HG02610 (cell line): ENCODE data around the gene SYNJ2.
"Not testable (repeated sequence)": the region's sequence is repeated elsewhere in the genome, so short reads cannot be mapped to it uniquely, and the experiment has no call there.

Source experiments
- ATAC-seq: cut with Tn5 transposase; IDR thresholded peaks from one replicate; pipeline ENCODE4 v1.9.1; 2021; ENCODE audit warnings: mild to moderate bottlenecking, moderate library complexity; ENCODE audit not compliant: unreplicated experiment

Gene SYNJ2

GRCh38 chr6:157954150-157955117 lies 27.2 kb upstream of the SYNJ2 start:
- ATAC-seq, result no peak

- ATAC-seq, result no peak
These were observed 26.0 kb upstream of the SYNJ2 start for GRCh38 chr6:157955675-157956074.

DNA sequence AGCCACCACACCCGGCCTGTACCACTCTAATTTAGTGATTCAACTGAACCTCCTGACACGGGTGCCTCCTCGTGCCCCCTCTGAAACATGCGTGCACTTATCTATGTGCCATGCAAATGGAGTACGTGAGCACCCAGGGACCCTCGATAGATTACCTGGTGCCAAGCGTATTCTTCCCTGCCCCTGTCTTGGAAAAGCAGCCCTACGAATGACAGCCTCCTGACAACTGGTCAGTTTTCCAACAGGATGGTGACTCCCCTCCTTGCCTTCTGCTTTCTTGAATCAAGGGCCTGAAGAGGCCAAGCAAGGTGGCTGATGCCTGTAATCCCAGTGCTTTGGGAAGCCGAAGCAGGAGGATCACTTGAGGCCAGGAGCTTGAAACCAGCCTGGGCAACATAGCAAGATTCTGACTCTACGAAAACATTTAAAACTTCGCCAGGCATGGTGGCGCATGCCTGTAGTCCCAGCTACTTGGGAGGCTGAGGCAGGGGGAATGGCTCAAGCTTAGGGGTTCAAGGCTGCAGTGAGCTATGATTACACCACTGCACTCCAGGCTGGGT lies 25.4 kb upstream of the SYNJ2 start:
- ATAC-seq, result no peak

DNA sequence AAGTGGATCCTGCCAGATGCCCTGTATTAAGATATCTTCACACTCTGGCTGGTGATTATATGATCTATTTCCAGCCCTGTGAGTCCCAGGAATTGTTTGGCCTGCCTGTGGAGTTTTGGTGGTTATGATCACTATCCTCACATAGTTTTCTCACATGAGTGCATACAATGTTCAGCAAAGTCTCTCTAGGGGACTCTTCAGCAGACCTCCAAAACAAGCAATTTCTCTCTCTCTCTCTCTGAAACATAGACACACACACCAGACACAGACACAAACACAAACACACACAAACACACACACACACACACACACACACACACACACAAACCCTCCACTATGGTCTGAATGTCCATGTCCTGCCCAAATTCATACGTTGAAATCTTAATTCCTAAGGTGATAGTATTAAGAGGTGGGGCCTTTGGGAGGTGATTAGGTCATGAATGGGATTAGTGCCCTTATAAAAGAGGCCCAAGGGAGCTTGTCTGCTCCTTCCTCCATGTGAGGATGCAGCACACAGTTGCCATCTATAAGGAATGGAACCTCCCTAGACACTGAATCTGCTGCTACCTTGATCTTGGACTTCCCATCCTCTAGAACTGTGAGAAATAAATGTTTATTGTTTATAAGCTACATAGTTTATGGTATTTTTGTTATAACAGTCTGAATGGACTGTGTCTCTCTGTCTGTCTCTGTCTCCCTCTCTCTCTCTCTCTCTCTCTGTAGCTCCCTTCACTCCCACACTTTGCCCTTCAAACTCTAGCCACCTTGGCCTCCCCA lies 22.0 kb upstream of the SYNJ2 start:
- ATAC-seq, result no peak

DNA sequence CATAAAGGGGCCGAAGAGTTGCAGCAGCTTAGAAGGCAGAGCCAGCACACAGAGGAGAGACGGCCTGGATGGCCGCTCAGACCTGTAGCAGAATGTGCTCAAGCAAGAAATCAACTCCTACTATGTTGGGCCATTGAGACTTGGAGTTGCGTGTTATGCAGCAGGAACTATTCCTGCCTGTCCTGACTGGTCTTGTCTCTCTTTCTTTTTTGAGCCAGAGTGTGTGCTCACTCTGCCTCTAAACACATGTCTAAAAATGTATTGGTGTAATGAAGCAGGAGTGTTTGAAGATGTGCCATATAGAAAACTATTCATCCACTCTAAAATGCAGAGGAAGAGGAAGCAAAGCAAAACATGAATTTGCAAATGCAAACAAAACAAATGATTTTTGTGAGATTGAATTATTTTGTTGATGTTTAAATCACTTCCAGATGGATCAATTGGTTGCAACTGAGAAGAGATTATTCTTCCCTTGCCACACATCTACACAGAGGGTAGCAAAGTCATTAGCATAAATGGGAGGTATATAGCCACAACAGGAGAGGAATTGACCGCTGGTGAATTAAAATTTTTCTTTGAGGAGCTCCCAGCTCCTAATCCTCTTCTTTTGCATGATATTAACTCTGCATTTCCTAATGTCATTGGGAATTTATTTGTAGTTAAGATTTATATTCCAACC lies 20.4 kb upstream of the SYNJ2 start:
- ATAC-seq, result no peak

DNA sequence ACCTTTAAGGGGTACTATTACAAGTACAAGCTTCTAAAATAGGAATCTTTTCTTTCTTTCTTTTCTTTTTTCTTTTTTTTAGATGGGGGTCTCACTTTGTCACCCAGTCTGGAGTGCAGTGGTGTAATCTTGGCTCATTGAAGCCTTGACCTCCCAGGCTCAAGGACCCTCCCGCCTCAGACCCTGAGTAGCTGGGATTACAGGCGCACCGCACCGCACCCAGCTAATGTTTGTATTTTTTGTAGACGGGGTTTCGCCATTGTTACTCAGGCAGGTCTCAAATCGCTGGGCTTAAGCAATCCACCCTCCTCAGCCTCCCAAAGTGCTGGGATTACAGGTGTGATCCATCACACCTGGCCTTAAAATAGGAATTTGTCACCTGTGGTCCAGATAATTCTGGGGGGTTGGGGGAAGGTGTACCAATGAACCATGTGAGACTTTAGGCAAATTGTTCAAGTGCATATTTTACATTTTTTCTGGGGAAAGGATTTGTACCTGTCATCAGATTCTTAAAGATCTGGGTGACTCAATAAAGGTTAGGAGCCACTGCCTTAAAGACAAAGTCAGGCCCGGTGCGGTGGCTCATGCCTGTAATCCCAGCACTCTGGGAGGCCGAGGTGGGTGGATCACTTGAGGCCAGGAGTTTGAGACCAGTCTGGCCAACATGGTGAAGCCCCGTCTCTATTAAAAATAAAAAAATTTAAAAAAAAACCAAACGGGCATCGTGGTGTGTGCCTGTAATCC lies 19.7 kb upstream of the SYNJ2 start:
- no peak for ATAC-seq

DNA sequence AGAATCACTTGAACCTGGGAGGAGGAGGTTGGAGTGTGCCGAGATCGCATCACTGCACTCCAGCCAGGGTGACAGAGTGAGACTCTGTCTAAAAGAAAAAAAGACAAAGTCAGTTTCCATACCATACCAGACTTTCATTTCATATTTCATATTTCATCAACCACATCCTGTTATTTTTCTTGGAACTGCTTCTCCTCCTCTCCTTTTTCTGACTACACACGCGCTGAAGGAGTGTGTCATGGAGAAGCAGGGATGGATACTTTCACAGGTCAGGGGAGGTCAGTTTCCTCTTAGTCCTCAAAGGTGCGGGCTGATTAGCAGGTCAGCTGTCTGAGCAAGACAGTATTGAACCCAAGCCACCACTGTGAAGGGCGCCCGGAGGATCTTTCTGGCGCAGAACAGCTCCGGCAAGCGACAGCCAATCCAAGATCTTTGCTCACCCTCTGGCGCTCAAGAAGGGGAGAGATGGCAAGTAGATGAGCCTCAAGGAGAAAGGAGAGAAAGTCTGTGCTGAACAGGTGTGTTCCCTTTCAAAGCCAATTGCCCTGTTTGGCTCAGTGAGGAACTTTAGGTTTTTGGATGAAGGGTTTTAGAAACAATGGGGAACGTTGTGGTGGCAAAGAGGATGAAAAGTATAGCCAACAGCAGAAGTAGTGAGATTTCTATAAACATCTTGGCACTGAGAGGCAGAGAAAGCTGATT lies 18.9 kb upstream of the SYNJ2 start:
- no peak for ATAC-seq

- no peak for ATAC-seq
These were observed 17.6 kb upstream of the SYNJ2 start for GRCh38 chr6:157964100-157964499.

GRCh38 chr6:157965387-157965786 lies 16.3 kb upstream of the SYNJ2 start:
- no peak for ATAC-seq

GRCh38 chr6:157966589-157966977 lies 15.1 kb upstream of the SYNJ2 start:
- no peak for ATAC-seq

DNA sequence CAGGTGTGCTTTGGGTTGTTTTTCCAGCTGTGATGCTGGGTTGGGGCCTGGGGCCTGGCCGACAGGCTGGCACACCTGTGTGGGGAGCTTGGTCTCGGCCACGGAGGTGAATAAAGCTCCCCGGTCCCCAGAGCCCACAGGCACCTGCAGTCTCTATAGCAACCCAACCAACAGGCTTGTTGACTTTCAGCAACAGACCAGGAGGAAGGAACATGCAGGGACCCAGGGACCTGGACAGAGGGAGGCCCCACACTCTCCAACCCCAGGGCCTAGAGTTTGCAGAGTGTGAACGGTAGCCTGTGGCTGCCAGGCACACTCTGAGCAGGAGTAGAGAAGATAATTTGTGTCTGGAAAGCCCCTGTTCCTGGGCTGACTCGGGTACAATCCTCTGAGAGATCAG lies 14.6 kb upstream of the SYNJ2 start:
- no peak for ATAC-seq

DNA sequence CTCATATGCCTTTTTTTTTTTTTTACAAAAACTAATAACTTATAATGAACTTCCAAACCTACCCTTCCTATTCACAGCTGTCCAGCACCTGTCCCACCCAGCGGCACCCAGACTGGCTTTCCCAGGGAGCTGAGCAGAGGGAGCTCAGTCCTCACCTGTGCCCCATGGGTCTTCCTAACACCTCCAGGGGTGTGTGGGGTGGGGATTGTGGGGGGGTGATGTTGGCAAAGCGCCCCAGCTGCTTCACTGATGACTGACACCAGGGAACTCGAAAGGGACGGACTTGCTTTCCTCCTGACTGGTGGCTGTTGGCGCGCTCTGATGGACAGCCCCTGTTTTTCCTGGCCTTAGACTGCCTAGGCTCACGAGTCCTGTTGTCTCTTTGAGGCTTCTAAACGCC lies 14.2 kb upstream of the SYNJ2 start:
- no peak for ATAC-seq

- ATAC-seq, result not testable (repeated sequence)
These were observed 9.5 kb upstream of the SYNJ2 start for GRCh38 chr6:157972177-157972576.

- no peak for ATAC-seq
These were observed 7.2 kb upstream of the SYNJ2 start for GRCh38 chr6:157974341-157974894.

GRCh38 chr6:157974967-157975366 lies 6.7 kb upstream of the SYNJ2 start:
- ATAC-seq, result no peak

GRCh38 chr6:157975456-157975855 lies 6.2 kb upstream of the SYNJ2 start:
- ATAC-seq, result no peak

DNA sequence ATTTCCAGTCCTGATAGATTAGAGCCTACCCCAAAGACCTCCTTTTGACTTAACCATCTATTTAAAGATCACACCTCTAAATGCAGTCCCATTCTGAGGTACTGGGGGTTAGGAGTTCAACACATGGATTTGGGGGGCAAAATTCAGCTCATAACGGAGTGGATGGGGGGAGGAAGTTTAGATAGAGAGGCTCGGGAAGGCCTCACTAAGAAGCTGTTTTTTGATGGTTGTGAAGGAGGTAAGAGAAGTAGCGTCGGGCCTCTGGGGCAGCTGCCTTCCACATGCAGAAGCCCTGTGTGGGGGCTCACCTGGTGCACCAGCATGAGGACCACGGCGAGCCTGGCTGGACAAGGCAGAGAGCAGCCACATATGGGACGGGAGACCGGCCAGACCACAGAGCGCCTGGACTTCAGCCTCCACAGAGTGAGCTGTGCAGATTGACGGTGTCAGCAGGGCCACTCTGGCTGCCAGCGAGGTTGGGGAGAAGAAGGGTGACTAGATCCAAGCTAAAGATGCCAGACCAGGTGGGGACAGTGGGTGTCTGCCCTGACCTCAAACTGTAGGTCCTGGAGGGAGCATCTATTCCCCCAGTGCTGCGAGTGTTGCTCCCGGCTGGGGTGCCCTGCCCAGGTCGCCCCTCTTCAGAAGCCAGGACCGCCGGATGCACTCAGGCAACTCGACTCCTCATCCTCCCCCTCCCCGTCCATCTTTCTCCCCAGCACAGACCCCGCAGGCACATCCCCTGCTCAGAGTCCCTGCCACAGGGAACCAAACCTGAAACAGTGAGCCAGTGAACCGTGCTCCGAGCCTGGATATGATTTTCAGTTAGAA lies 5.1 kb upstream of the SYNJ2 start:
- ATAC-seq, result no peak

DNA sequence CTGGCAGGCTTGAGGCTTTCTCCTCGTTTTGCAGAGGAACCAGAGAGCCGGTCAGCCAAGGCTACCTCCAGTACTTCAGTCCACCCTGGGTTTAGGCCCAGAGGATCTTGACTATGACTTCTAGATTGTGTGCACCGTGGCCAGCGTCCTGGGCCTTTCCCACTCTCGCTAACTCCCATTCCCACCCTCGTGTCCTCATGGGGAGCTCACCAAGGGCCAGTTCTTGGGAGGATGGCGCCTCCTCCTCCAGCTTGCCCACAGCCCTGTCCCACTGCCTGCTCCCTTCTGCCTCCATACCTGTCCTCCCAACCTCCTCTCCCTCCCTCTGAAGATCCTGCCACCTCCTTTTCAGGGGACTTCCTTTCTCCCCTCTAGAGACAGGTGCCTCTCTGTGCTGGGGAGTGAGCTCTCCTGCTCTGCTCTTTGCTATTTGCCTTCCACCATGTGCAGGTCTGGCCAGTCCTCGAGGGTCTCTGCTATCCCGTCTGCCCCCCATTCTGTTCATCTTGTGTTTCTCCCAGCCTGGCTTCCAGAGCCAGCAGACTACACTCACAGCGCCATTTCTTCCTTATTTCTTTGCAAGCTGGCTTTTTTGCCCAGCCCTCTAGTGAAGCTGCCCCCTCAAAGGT lies 4.4 kb upstream of the SYNJ2 start:
- ATAC-seq, result no peak
